ENCODE results near the gene SYS1.

DNA sequence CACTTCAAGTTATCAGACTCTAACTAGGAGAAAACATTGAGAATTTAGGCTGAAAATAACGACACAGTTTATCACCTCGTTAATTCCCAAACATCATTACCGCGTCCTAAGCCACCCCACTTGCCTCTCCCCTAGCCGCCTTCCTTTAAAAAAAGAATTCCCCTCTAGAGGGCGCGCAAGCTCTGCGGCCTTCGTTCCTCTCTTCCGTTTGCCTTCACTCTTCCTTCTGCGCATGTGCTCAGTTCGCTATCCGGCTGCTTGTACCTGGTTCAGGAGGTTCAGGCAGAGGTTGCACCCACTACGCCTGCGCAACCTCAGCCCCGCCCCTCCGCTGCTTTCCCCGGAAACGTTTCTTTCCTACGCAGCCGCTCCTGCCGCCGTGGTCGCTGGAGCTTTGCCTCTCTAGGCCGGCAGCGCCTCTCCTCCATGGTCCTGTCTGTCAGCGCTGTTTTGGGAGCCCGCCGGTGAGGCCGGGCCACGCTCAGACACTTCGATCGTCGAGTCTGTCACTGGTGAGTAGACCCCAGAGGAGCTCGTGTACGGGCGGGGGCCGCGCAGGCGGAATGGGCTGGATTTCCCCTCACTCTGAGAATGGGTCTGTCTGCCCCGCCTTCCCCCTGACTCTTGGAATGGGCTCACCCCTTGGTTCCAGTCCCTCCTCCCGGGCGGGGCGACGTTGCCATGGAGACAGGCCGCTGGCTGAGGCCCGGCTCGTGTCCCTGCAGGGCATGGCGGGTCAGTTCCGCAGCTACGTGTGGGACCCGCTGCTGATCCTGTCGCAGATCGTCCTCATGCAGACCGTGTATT, at the start of gene SYS1:
- TF ChIP-seq POLR2A (IDR thresholded peaks at IDR 0.05) (peak; percentile 98), CTCF (IDR thresholded peaks at IDR 0.05) (peak; percentile 83 to 94 (median 90))

Data from right lobe of liver (tissue), 4 donors.